HEK293 (cell line): ENCODE data around the gene TBPL1.

Source experiments
- CTCF ChIA-PET: fragments of 350-600 bp; formaldehyde crosslinking; extraction: SDS; loops from one replicate; lab custom pipeline; 2021; ENCODE audit warnings: antibody characterized with exemption; lab: Yijun Ruan, JAX
- POLR2A ChIA-PET: fragments of 300-600 bp; formaldehyde crosslinking; extraction: SDS; loops from one replicate; lab custom pipeline; 2020; ENCODE audit warnings: antibody characterized with exemption, inconsistent platforms; lab: Yijun Ruan, JAX
- H3K27ac ChIP-seq: fragments of 200-500 bp; sonication (Bioruptor generic); 2 replicates; pipeline ENCODE4 v1.5.1; 2014; ENCODE audit warnings: low read depth, low read length, control low read depth, inconsistent platforms; ENCODE audit errors: extremely low read depth
- H3K36me3 ChIP-seq, 2 experiments: fragments of 200-500 bp in 1 of 2; sonication (Bioruptor generic) in 1 of 2; 1 replicate in 1 of 2; 2 replicates in 1 of 2; pipeline ENCODE4 v1.5.1; 2014 to 2017; ENCODE audit warnings: inconsistent platforms in 2 of 2, low read length in 2 of 2; ENCODE audit not compliant: control insufficient read depth in 2 of 2, insufficient read depth in 1 of 2
- H3K4me1 ChIP-seq: fragments of 200-500 bp; sonication (Bioruptor generic); 2 replicates; pipeline ENCODE4 v1.5.1; 2014; ENCODE audit warnings: mild to moderate bottlenecking, low read length, inconsistent platforms; ENCODE audit not compliant: control insufficient read depth, insufficient read depth
- H3K4me3 ChIP-seq: 2 replicates; pipeline ENCODE4 v1.5.1; 2011; ENCODE audit warnings: low read depth, mild to moderate bottlenecking, control low read depth, low read length, moderate library complexity
- H3K9me3 ChIP-seq: fragments of 200-500 bp; sonication (Bioruptor generic); 2 replicates; pipeline ENCODE4 v1.5.1; 2014; ENCODE audit warnings: low read depth, low read length, inconsistent platforms; ENCODE audit not compliant: control insufficient read depth, insufficient read depth
- BCL11A ChIP-seq: fragments of 450-650 bp; formaldehyde crosslinking; IDR thresholded peaks from 2 replicates; pipeline ENCODE4 v1.5.1; 2016; ENCODE audit warnings: low read depth, missing biosample characterization, missing genetic modification characterization
- HOXA7 ChIP-seq: sonication (generic); formaldehyde crosslinking; IDR thresholded peaks from 2 replicates; pipeline ENCODE4 v1.8.1; 2022; ENCODE audit warnings: missing genetic modification reagents, borderline replicate concordance
- IKZF3 ChIP-seq: fragments of 450-650 bp; IDR thresholded peaks from 2 replicates; pipeline ENCODE4 v1.5.0; 2018; ENCODE audit warnings: missing biosample characterization, mild to moderate bottlenecking, missing genetic modification characterization, moderate library complexity
- KLF10 ChIP-seq: fragments of 450-650 bp; IDR thresholded peaks from 2 replicates; pipeline ENCODE4 v1.5.1; 2018; ENCODE audit warnings: missing biosample characterization, mild to moderate bottlenecking, missing genetic modification characterization
- KLF8 ChIP-seq: fragments of 450-650 bp; formaldehyde crosslinking; IDR thresholded peaks from 2 replicates; pipeline ENCODE4 v1.5.1; 2016; ENCODE audit warnings: missing biosample characterization, missing genetic modification characterization
- OVOL3 ChIP-seq: fragments of 450-650 bp; formaldehyde crosslinking; IDR thresholded peaks from 2 replicates; pipeline ENCODE4 v1.5.1; 2016; ENCODE audit warnings: missing biosample characterization, missing genetic modification characterization
- SP2 ChIP-seq: fragments of 450-650 bp; formaldehyde crosslinking; IDR thresholded peaks from 2 replicates; pipeline ENCODE4 v1.5.1; 2016; ENCODE audit warnings: missing biosample characterization, missing genetic modification characterization
- ZBTB10 ChIP-seq: fragments of 450-650 bp; formaldehyde crosslinking; IDR thresholded peaks from 2 replicates; pipeline ENCODE4 v1.5.1; 2016; ENCODE audit warnings: missing biosample characterization, missing genetic modification characterization
- ZBTB48 ChIP-seq: fragments of 450-650 bp; formaldehyde crosslinking; IDR thresholded peaks from 2 replicates; pipeline ENCODE4 v1.5.1; 2016; ENCODE audit warnings: missing biosample characterization, missing genetic modification characterization
- ZBTB8A ChIP-seq: fragments of 450-650 bp; formaldehyde crosslinking; IDR thresholded peaks from 2 replicates; pipeline ENCODE4 v1.5.1; 2016; ENCODE audit warnings: missing biosample characterization, missing genetic modification characterization
- ZNF121 ChIP-seq: fragments of 450-650 bp; formaldehyde crosslinking; IDR thresholded peaks from 2 replicates; pipeline ENCODE4 v1.5.1; 2016; ENCODE audit warnings: missing biosample characterization, missing genetic modification characterization
- ZNF174 ChIP-seq: fragments of 450-650 bp; formaldehyde crosslinking; IDR thresholded peaks from 2 replicates; pipeline ENCODE4 v1.5.0; 2017; ENCODE audit warnings: missing biosample characterization, mild to moderate bottlenecking, missing genetic modification characterization
- ZNF223 ChIP-seq: fragments of 450-650 bp; formaldehyde crosslinking; IDR thresholded peaks from 2 replicates; pipeline ENCODE4 v1.5.1; 2016; ENCODE audit warnings: missing biosample characterization, missing genetic modification characterization
- ZNF248 ChIP-seq: fragments of 450-650 bp; formaldehyde crosslinking; IDR thresholded peaks from 2 replicates; pipeline ENCODE4 v1.5.1; 2017; ENCODE audit warnings: missing biosample characterization, missing genetic modification characterization
- ZNF341 ChIP-seq: fragments of 450-650 bp; formaldehyde crosslinking; IDR thresholded peaks from 2 replicates; pipeline ENCODE4; 2016; ENCODE audit warnings: low read depth, missing biosample characterization, missing genetic modification characterization
- ZNF398 ChIP-seq: fragments of 450-650 bp; formaldehyde crosslinking; IDR thresholded peaks from 2 replicates; pipeline ENCODE4 v1.5.1; 2017; ENCODE audit warnings: missing biosample characterization, missing genetic modification characterization
- ZNF530 ChIP-seq: fragments of 450-650 bp; formaldehyde crosslinking; IDR thresholded peaks from 2 replicates; pipeline ENCODE4 v1.5.1; 2016; ENCODE audit warnings: low read depth, missing biosample characterization, missing genetic modification characterization
- ZNF596 ChIP-seq: fragments of 450-650 bp; IDR thresholded peaks from 2 replicates; pipeline ENCODE4 v1.5.0; 2018; ENCODE audit warnings: missing biosample characterization, mild to moderate bottlenecking, missing genetic modification characterization, moderate library complexity
- ZNF621 ChIP-seq: fragments of 450-650 bp; formaldehyde crosslinking; IDR thresholded peaks from 2 replicates; pipeline ENCODE4 v1.5.1; 2017; ENCODE audit warnings: missing biosample characterization, missing genetic modification characterization
- ZNF624 ChIP-seq: fragments of 450-650 bp; formaldehyde crosslinking; IDR thresholded peaks from 2 replicates; pipeline ENCODE4 v1.5.1; 2017; ENCODE audit warnings: missing biosample characterization, missing genetic modification characterization
- ZNF645 ChIP-seq: fragments of 450-650 bp; formaldehyde crosslinking; IDR thresholded peaks from 2 replicates; pipeline ENCODE4; 2016; ENCODE audit warnings: missing biosample characterization, missing genetic modification characterization
- ZNF670 ChIP-seq: fragments of 450-650 bp; formaldehyde crosslinking; IDR thresholded peaks from 2 replicates; pipeline ENCODE4 v1.5.1; 2016; ENCODE audit warnings: missing biosample characterization, missing genetic modification characterization, low read depth
- ZNF768 ChIP-seq: fragments of 450-650 bp; formaldehyde crosslinking; IDR thresholded peaks from 2 replicates; pipeline ENCODE4 v1.5.1; 2018; ENCODE audit warnings: missing biosample characterization, mild to moderate bottlenecking, missing genetic modification characterization
- ZSCAN18 ChIP-seq: fragments of 450-650 bp; formaldehyde crosslinking; IDR thresholded peaks from 2 replicates; pipeline ENCODE4 v1.5.1; 2016; ENCODE audit warnings: missing biosample characterization, missing genetic modification characterization

Gene TBPL1

GRCh38 chr6:134002821-134003220 is 49.8 kb downstream of the TBPL1 start:
- ChIA-PET CTCF (interaction anchor here (0.6 to 2.7 kb wide), 9 partner anchors 10 to 245 kb away, joined by 3 to 9 read pairs (median 3); no protein-coding TSS in a partner anchor), POLR2A (interaction anchor here (1.6 kb wide), 1 partner anchor 33 kb away, joined by 3 read pairs; no protein-coding TSS in a partner anchor)
- H3K27ac ChIP-seq, result no peak overlapping the region

GRCh38 chr6:134003542-134003951 is 50.5 kb downstream of the TBPL1 start:
- Histone ChIP-seq H3K4me1 (no peaks in the 10 kb centered on the region), H3K4me3 (no peak overlapping the region), H3K9me3 (no peaks in the 10 kb centered on the region), H3K27ac (no peak overlapping the region), H3K36me3 (no peaks in the 10 kb centered on the region)
- TF ChIP-seq ZNF596 (no peak), IKZF3 (tag by site-specific recombination) (no peak), ZNF530 (no peak), ZBTB48 (tag by site-specific recombination) (no peak), ZNF341 (tag by site-specific recombination) (no peak), ZNF121 (tag by site-specific recombination) (no peak), OVOL3 (no peak), ZNF248 (no peak), KLF8 (tag by site-specific recombination) (no peak), KLF10 (tag by site-specific recombination) (no peak)
- POLR2A ChIA-PET, result interaction anchor here (1.6 kb wide), 1 partner anchor 33 kb away, joined by 3 read pairs; no protein-coding TSS in a partner anchor
- CTCF ChIA-PET, result interaction anchor here (1.0 to 2.7 kb wide), 9 partner anchors 10 to 94 kb away, joined by 3 to 9 read pairs (median 4); no protein-coding TSS in a partner anchor

More at GRCh38 chr6:134002821-134003220, 49.8 kb downstream of the TBPL1 start:
- TF ChIP-seq SP2 (tag by site-specific recombination), result no peak
- no peak for TF ChIP-seq ZNF174 (tag by site-specific recombination)
- TF ChIP-seq ZNF645, result no peak
- TF ChIP-seq HOXA7, result no peak
- TF ChIP-seq ZNF624 (tag by site-specific recombination), result no peak
- TF ChIP-seq ZNF398 (tag by site-specific recombination), result no peak
- TF ChIP-seq ZNF768 (tag by site-specific recombination), result no peak
- no peak for TF ChIP-seq KLF10 (tag by site-specific recombination)
- TF ChIP-seq ZBTB8A (tag by site-specific recombination), result no peak
- no peak for TF ChIP-seq ZNF223 (tag by site-specific recombination)
- TF ChIP-seq ZSCAN18 (tag by site-specific recombination), result no peak
- no peak for TF ChIP-seq ZBTB10
- no peak for TF ChIP-seq ZNF670 (tag by site-specific recombination)
- no peak for TF ChIP-seq ZNF621 (tag by site-specific recombination)
- TF ChIP-seq BCL11A (tag by site-specific recombination), result no peak
- TF ChIP-seq, all 188 proteins: peak for 0
- no peaks in the 10 kb centered on the region for H3K4me1 ChIP-seq
- H3K36me3 ChIP-seq, result no peaks in the 10 kb centered on the region
- H3K4me3 ChIP-seq, result no peak overlapping the region
- no peaks in the 10 kb centered on the region for H3K9me3 ChIP-seq
